ENCODE data around the gene SYTL5. TPM values are rescaled to one million over a fixed set of nuclear protein-coding genes. Genes with fewer than 3 reads are reported as not detected.

Gene SYTL5
- polyA plus RNA-seq, 1 donor (not counting 4 experiments of a cell fraction or from before 2014, with no cell fraction given) = 0.09 TPM

DNA sequence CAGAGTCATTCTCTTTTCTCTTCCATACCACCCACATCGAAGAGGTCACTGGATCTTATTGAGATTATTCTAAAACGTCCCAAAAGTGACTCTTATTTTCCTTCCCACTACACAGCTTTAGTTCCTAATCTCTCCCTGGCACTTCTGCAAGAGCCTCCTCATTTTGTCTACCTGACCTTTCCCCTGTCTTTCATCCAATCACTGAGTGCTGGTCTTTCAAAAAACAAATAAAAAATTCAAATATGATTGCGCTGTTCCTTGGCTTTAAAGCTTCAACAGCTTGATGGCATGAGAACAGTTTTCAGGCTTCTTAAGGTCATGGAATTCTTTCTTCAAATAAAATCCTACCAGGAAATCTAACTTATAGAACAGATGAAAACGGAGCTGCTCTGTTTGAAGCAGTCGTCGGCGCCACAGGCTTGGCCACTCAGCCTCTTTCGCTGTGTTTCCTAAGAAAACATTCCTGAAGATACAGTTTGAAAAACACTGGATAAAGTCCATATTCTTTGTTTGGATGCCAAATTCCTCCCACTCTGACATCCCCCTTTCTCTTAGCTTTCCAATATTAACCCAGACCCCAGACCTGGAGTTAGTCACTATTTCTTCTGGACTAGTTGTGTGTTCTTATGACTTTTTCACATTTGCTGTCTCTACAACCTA is 12.5 kb downstream of the SYTL5 start:
- no peaks in the 10 kb centered on the region for H3K79me2 ChIP-seq (ENCODE audit: control insufficient read depth, insufficient read depth, low read length)
- FAIRE-seq (no peak), DNase-seq (ENCODE audit: low read depth, low spot score) (no peak)
- H3K4me2 ChIP-seq (ENCODE audit: control insufficient read depth, extremely low read depth, insufficient read depth, low read depth, low read length) = no peak overlapping the region
- H3K36me3 ChIP-seq (ENCODE audit: control insufficient read depth in 2 of 2, extremely low read depth in 1 of 2, insufficient read depth in 2 of 2, low read length in 2 of 2) = no peaks in the 10 kb centered on the region
- no peaks in the 10 kb centered on the region for H3K4me1 ChIP-seq (ENCODE audit: control insufficient read depth, extremely low read depth, insufficient read depth, low read length)
- no peaks in the 10 kb centered on the region for H3K9me3 ChIP-seq (ENCODE audit: control insufficient read depth, low read depth, low read length)
- no peaks in the 10 kb centered on the region for H4K20me1 ChIP-seq (ENCODE audit: control insufficient read depth, extremely low read depth, insufficient read depth, low read length)
- no peak overlapping the region for H3K27ac ChIP-seq (ENCODE audit: control insufficient read depth, insufficient read depth, low read length)
- dilution Hi-C loops (cut with MboI; ENCODE audit: extremely low pct_ligation_motif_present, low sequenced_read_pairs) = no loop called here
- H3K9me1 ChIP-seq (ENCODE audit: control insufficient read depth, extremely low read depth, insufficient read depth, low read length) = no peaks in the 10 kb centered on the region
- no peaks in the 10 kb centered on the region for H3K27me3 ChIP-seq (ENCODE audit: control insufficient read depth, extremely low read depth, insufficient read depth, low read length)
- H2AFZ ChIP-seq (ENCODE audit: control insufficient read depth, low read length) = no peak overlapping the region
- no peak overlapping the region for H3K4me3 ChIP-seq (ENCODE audit: control insufficient read depth in 2 of 3, extremely low read depth in 1 of 3, insufficient read depth in 2 of 3, low read depth in 1 of 3, low read length in 3 of 3)
- no peak overlapping the region for H3K9ac ChIP-seq (ENCODE audit: control insufficient read depth, extremely low read depth, insufficient read depth, low read length)
- TF ChIP-seq, protein P1, sequence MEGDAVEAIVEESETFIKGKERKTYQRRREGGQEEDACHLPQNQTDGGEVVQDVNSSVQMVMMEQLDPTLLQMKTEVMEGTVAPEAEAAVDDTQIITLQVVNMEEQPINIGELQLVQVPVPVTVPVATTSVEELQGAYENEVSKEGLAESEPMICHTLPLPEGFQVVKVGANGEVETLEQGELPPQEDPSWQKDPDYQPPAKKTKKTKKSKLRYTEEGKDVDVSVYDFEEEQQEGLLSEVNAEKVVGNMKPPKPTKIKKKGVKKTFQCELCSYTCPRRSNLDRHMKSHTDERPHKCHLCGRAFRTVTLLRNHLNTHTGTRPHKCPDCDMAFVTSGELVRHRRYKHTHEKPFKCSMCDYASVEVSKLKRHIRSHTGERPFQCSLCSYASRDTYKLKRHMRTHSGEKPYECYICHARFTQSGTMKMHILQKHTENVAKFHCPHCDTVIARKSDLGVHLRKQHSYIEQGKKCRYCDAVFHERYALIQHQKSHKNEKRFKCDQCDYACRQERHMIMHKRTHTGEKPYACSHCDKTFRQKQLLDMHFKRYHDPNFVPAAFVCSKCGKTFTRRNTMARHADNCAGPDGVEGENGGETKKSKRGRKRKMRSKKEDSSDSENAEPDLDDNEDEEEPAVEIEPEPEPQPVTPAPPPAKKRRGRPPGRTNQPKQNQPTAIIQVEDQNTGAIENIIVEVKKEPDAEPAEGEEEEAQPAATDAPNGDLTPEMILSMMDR (optimal IDR thresholded peaks at IDR 0.05 in 1 of 3, IDR thresholded peaks at IDR 0.05 in 1 of 3, conservative IDR thresholded peaks at IDR 0.05 in 1 of 3; ENCODE audit: extremely low read depth in 1 of 3, insufficient read depth in 2 of 3, low read length in 3 of 3) = no peak
- TF ChIP-seq EZH2 (IDR thresholded peaks at IDR 0.05; ENCODE audit: low read length) = no peak

DNA sequence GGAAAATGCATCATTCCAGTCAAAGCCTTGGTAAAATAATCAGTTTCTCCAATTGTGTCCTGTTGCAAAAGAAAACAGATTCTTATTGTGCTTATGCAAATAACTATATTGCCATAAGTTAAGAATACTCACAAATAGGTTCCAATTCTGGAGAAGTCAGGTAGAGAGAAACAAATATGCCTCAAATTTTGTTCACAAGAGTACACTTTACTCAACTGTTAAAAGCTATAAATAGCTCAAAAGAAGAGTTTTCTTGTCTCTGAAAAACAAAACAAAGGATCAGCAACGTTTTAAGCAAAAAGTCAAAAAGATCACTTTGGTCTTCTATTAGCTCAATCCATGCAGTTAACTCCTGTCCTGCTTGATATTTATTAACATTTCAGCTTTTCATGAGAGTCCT is 21.9 kb downstream of the SYTL5 start:
- H3K79me2 ChIP-seq (ENCODE audit: control insufficient read depth, insufficient read depth, low read length) = no peaks in the 10 kb centered on the region
- dilution Hi-C loops (cut with MboI; ENCODE audit: extremely low pct_ligation_motif_present, low sequenced_read_pairs) = no loop called here
- H2AFZ ChIP-seq (ENCODE audit: control insufficient read depth, low read length) = no peak overlapping the region
- DNase-seq (ENCODE audit: low read depth, low spot score) (no peak), FAIRE-seq (no peak)
- no peak overlapping the region for H3K4me3 ChIP-seq (ENCODE audit: control insufficient read depth in 2 of 3, extremely low read depth in 1 of 3, insufficient read depth in 2 of 3, low read depth in 1 of 3, low read length in 3 of 3)
- H3K27ac ChIP-seq (ENCODE audit: control insufficient read depth, insufficient read depth, low read length) = no peak overlapping the region
- H3K9me3 ChIP-seq (ENCODE audit: control insufficient read depth, low read depth, low read length) = no peaks in the 10 kb centered on the region
- TF ChIP-seq, protein P1 (optimal IDR thresholded peaks at IDR 0.05 in 1 of 3, IDR thresholded peaks at IDR 0.05 in 1 of 3, conservative IDR thresholded peaks at IDR 0.05 in 1 of 3; ENCODE audit: extremely low read depth in 1 of 3, insufficient read depth in 2 of 3, low read length in 3 of 3) = no peak
- TF ChIP-seq EZH2 (IDR thresholded peaks at IDR 0.05; ENCODE audit: low read length) = no peak
- H3K9me1 ChIP-seq (ENCODE audit: control insufficient read depth, extremely low read depth, insufficient read depth, low read length) = no peaks in the 10 kb centered on the region
- no peaks in the 10 kb centered on the region for H3K36me3 ChIP-seq (ENCODE audit: control insufficient read depth in 2 of 2, extremely low read depth in 1 of 2, insufficient read depth in 2 of 2, low read length in 2 of 2)
- no peaks in the 10 kb centered on the region for H4K20me1 ChIP-seq (ENCODE audit: control insufficient read depth, extremely low read depth, insufficient read depth, low read length)
- no peaks in the 10 kb centered on the region for H3K4me1 ChIP-seq (ENCODE audit: control insufficient read depth, extremely low read depth, insufficient read depth, low read length)
- no peaks in the 10 kb centered on the region for H3K27me3 ChIP-seq (ENCODE audit: control insufficient read depth, extremely low read depth, insufficient read depth, low read length)
- H3K4me2 ChIP-seq (ENCODE audit: control insufficient read depth, extremely low read depth, insufficient read depth, low read depth, low read length) = no peak overlapping the region
- H3K9ac ChIP-seq (ENCODE audit: control insufficient read depth, extremely low read depth, insufficient read depth, low read length) = no peak overlapping the region
